ENCODE results near the gene ERFE.

GRCh38 chr2:238174701-238175100 is 15.9 kb downstream of the ERFE start:
- TF ChIP-seq CTCF (IDR thresholded peaks at IDR 0.05): no peak
- TF ChIP-seq POLR2A (IDR thresholded peaks at IDR 0.05): no peak
- TF ChIP-seq POLR2AphosphoS5 (IDR thresholded peaks at IDR 0.05): no peak
- no peak for TF ChIP-seq EP300 (IDR thresholded peaks at IDR 0.05)

Data from stomach (tissue), 4 donors.